GM13977 (cell line): Measurements from ENCODE around the gene DPP10.
"Not testable (repeated sequence)": the region's sequence is repeated elsewhere in the genome, so short reads cannot be mapped to it uniquely, and the experiment has no call there.

Source experiments
- DNase-seq: peaks from one replicate; pipeline ENCODE4 v3.0.0; 2012; ENCODE audit warnings: low spot score
- in situ Hi-C: fragments of 300-500 bp; cut with MboI; formaldehyde crosslinking; loops from one replicate; pipeline ENCODE4 v1.12.0; 2022; ENCODE audit warnings: low sequenced_read_pairs, low pct_unique_long_range_greater_than_20kb, mixed read lengths, inconsistent platforms; ENCODE audit not compliant: unreplicated experiment
- TF ChIP-seq, protein P1 (sequence below): IDR thresholded peaks from 2 replicates; pipeline ENCODE4 v1.5.1; 2012; ENCODE audit warnings: mild to moderate bottlenecking, control low read depth; ENCODE audit not compliant: insufficient read depth; ENCODE audit errors: extremely low read depth, missing control alignments

Gene DPP10

DNA sequence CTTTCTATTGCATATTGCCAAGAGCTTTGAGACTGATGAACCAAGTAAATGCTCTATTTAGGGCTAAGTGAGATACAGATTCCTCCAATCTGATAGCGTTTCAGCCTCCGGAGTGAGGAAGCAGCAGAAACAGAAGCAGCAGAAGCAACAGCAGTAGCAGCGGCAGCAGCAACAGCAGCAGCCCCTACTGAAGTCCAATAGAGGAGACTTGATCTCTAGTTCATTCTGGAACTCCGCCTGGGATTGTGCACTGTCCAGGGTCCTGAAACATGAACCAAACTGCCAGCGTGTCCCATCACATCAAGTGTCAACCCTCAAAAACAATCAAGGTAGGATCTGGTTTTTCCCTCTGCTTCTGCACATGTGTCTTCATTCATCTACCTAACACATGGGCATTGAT lies at the start of gene DPP10:
Gene DPP10 (plus strand): TSS at position 132 of the 400 bp plus-strand sequence.
- in situ Hi-C loops, result no loop called here
- no peak for DNase-seq
- TF ChIP-seq, protein P1, sequence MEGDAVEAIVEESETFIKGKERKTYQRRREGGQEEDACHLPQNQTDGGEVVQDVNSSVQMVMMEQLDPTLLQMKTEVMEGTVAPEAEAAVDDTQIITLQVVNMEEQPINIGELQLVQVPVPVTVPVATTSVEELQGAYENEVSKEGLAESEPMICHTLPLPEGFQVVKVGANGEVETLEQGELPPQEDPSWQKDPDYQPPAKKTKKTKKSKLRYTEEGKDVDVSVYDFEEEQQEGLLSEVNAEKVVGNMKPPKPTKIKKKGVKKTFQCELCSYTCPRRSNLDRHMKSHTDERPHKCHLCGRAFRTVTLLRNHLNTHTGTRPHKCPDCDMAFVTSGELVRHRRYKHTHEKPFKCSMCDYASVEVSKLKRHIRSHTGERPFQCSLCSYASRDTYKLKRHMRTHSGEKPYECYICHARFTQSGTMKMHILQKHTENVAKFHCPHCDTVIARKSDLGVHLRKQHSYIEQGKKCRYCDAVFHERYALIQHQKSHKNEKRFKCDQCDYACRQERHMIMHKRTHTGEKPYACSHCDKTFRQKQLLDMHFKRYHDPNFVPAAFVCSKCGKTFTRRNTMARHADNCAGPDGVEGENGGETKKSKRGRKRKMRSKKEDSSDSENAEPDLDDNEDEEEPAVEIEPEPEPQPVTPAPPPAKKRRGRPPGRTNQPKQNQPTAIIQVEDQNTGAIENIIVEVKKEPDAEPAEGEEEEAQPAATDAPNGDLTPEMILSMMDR, result no peak

DNA sequence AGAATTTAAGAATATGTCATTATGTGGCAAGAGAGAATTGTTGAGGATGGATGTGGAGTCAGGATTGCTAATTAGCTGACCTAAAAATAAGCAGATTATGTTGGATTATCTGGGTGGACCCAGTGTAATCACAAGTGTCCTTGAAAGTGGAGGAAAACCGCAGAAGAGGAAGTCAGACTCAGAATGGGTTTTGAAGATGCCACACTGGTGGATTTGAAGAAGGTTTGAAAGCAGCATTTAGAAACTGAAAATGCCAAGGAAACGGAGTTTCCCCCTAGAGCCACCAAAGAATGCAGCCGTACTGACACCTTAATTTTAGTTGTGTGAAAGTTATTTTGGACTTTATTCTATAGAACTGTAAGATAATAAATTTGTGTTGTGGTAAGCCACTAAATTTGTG lies 41.6 kb upstream of the DPP10 start:
- TF ChIP-seq, protein P1, result no peak
- DNase-seq, result no peak
- in situ Hi-C loops, result no loop called here

DNA sequence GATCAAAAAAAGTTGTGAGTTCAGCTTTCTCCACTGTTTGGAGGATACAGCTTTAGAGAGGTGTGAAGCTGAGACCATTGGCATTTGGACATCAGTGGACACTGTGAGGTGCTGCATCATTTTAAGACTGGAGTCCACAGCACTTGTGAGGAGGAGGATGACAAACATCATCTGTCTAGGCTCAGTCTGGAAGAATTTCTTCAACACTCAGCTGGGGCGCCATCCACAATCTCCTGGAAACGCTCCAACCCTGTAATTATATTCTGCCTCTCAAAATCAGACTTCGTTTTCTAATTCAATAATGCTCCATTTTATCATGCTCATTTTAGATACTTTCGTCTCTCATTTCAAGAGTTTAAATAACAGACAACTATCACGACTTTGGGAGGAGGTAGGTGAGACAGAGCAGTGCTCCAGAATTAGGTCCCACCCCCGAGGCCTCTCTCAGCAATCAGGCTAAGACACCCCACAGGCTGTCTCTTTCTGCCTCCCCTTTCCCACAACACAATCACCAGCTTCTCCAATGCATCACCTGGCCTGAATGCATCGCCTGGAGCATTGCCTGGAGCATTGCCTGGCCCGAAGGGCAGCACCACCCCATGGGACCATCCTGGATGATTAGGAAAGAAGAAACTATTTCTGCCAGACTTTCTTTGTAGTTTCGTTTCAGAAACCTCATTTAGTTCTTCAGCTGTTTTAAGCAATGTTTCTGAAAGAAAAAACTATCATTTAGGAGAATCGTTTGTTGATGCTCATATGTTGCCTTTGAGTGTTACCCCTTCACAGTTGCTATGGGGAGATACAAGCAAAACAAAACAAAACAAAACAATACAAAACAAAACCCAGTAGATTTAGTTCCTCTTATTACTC lies 37.0 kb upstream of the DPP10 start:
- no peak for DNase-seq

DNA sequence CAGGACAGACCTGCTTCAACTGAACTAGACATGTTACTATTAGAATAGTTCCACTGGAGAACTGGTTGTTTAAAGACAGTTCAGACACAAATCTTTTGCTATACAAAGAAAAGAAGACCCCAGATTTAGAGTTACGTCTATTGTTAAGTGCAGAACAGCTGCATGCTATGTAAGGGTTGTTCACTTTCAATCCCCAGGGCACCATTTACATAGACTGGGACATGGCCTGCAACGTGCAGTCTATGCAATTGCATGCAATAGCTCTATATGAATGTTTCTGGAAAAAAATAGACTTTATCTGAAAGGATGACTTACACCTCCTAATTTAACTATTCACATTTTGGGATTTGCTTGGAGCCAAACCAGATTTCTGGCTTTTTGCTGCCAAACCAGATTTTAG lies 36.1 kb upstream of the DPP10 start:
- in situ Hi-C loops, result no loop called here
- DNase-seq, result no peak
- TF ChIP-seq, protein P1, result no peak

More for the DNA sequence above, 37.0 kb upstream of the DPP10 start:
- in situ Hi-C loops, result no loop called here
- TF ChIP-seq, protein P1, result no peak

DNA sequence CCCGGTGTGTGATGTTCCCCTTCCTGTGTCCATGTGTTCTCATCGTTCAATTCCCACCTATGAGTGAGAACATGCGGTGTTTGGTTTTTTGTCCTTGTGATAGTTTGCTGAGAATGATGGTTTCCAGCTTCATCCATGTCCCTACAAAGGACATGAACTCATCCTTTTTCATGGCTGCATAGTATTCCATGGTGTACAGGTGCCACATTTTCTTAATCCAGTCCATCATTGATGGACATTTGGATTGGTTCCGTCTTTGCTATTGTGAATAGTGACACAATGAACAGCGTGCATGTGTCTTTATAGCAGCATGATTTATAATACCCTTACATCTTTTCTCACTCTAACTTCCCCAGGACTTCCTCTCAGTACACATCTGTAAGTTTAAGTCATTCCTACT lies 35.1 kb upstream of the DPP10 start:
- DNase-seq, in situ Hi-C loops: not testable (repeated sequence)

DNA sequence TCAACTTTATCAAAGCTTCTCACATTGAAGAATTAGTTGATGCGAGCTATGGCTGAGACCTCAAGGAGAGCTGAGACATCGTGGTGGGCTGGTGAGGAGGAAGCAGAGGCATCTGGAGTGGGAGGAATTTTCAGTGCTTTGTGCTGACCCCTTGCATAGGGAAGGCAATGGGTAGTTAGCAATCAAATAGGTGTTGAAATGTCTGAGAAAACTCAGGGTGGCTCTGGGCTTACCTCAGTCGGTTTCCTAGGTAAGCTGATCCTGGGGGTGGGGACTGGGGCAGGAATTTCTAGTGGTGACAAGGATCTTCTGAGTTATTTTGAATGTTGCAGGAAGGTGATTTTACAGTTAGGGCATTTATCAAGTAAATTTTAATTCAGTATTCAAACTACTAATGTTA lies 20.7 kb upstream of the DPP10 start:
- TF ChIP-seq, protein P1, result no peak
- DNase-seq, result no peak
- in situ Hi-C loops, result no loop called here

DNA sequence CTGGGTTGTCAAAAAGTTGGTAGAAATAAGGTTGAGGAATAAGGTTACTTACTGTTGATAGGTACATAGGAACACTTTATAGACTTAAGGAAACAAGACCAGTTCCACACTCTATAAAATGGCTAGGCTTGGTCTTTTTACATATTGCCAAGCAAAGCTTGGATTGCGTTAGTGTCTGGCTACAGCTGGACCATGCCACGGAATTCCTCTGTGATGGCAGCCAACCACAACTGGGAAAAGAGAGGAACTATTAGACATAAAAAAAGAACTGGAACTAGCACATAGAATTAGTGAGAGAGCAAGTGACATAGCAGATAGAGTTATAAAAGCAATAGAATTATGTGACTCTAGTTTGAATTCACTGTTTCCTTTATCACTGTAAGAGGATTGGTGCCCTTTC lies 17.7 kb upstream of the DPP10 start:
- no peak for DNase-seq
- in situ Hi-C loops, result no loop called here
- TF ChIP-seq, protein P1, result no peak
